Measurements from ENCODE around the gene SLC45A3.

The SLC45A3 gene

DNA sequence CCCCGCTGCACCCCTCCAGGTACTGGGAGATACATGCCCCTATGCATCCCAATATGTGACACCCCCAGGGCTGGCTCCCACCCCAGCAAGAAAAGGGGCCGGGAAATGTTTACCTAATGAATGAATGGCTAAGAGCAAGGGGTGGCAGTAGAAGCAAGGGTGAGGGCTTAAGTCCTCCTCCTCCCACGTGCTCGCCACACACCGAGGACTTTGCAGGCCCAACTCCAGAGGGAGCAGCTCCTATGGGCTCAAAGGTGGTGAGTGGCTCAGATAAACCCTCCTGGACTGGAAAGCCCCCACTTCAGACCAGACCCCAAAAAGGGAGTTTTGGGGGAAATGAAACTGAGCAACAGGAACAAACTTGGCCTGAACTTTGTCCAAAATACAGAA, 11.4 kb downstream of the SLC45A3 start:
- peak; percentile 78 for DNase-seq (ENCODE audit: low spot score)

DNA sequence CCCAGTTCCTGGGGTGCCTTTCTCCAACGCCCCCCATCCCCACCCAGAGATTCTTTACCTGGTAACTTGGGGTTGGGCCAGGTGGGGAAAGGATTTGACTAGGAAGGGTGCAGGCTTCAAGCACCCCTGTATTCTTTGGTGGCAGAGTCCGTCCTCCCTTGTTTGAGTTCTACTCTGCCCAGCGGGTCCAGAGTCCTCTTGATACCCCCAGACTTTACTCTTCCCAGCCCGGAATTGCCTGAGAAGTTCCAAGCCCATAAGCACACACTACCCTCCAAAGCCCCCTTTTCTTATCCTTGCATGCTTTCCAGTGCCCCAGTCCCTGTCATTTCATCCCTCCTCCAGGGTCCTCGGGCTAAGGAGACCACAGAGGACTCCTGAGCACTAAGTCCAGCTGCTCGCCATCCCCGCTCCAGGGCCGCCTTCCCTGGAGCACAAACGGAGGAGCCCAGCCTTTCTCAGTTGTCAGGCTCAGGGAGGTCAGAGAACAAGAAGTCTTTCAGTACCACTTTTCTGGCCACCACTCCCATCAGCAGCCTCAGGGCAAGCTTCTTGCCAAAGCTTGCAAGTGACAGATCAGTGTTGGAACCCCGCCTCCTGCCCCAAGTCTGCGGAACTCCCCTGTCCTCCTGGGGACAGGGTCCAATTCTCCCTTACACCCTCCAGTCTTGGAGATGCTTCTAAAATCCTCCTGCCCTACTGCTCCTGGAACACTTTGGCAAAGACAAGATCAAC, 12.2 kb downstream of the SLC45A3 start:
- DNase-seq (ENCODE audit: low spot score) = no peak

DNA sequence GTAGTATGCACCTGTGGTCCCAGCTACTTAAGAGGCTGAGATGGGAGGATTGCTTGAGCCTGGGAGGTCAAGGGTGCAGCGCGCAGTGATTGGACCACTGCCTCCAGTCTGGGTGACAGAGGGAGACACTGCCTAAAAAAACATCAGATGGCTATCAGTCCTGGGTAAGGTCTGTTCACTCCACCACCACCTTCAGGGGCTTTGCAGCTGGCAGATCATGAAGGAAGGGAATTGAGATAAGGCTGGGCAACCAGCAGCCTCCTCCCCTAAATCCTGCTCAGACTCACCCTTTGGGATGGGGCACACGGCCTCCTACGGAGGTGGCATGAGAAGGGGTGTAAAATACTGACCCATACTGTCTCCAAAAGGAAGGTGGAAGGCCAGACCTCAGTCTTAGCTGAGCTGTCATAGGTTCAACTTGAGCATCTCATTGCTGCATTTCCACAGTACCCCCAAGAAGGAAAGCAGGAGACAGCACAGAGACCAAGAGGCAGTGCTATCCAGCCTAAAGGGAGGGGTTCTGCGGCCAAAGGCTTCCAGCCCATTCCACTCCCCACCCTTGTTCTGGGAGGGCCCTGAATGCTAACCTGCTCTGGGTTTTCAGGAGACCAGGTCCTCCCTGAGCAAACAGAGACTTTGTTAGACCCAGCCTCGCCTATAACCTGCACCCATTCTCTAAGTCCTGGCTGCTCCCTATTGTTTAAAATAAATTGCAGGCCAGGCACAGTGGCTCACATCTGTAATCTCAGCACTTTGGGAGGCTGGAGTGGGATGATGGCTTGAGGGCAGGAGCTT, 13.7 kb downstream of the SLC45A3 start:
- no peak for DNase-seq (ENCODE audit: low spot score)

DNA sequence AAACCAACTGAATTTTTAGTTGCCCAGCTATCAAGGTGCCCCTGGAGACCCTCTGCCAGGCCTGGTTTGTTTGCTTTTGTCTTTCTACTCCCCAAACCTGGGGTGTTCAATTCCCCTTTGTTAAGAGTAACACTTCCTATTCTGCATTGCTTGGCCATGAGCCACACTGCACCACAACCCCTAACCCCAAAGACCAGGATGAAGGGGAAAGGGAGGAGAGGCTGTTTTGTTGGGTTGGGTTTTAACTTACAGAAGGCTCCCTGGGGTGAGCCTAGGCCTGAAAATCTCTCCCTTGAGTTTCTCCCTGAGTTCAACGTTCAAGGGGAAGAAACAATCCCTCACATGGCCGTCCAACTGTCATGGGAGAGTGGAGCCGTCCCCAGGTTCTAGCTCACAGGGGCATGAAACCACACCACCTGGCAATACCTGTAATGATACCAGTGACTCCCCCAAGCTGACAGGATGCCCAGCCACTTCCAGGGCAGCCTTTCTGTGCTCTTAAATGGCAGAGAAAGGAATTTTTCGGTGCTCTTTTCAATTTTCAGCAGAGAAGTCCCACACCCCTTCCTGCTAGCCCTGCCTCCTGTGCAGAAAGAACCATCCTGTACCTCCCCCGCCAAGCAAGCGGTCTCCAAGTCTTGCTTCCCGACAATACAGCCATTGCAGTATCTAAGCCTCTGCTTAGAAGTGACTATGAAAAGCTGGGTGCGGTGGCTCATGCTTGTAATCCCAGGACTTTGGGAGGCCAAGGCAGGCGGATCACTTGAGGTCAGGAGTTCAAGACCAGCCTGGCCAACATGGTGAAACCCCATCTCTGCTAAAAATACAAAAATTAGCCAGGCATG, 14.9 kb downstream of the SLC45A3 start:
- DNase-seq (ENCODE audit: low spot score) = peak; percentile 68

DNA sequence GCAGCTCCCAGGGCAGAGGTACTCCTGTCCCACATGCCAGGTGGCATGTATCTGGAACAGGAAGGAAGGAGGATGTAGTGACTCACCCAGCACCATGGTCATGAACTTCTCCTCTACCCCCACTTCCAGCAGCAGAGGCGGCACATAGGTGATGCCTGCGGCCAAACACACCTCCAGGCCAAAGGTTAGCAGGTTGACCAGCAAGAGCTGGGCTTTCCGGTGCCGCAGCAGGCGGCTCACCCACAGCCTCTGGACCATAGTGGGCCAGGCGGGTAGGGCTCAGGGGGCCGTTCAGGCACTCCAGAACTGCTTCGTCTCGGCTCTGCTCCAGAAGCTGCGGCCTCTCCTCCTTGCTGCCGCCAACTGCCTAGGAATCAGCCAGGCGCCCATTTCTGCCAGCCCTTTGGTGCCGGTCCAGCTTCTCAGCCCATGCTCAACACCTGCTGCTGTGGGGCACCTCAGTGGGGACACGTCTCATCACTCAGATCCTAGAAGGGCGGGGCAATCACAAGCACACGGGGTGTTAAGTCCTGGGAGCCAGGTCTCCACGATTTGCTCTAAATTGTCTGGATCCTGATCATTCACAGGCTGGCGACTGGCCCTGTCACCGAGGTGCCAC, 15.8 kb downstream of the SLC45A3 start:
- DNase-seq (ENCODE audit: low spot score) = no peak

DNA sequence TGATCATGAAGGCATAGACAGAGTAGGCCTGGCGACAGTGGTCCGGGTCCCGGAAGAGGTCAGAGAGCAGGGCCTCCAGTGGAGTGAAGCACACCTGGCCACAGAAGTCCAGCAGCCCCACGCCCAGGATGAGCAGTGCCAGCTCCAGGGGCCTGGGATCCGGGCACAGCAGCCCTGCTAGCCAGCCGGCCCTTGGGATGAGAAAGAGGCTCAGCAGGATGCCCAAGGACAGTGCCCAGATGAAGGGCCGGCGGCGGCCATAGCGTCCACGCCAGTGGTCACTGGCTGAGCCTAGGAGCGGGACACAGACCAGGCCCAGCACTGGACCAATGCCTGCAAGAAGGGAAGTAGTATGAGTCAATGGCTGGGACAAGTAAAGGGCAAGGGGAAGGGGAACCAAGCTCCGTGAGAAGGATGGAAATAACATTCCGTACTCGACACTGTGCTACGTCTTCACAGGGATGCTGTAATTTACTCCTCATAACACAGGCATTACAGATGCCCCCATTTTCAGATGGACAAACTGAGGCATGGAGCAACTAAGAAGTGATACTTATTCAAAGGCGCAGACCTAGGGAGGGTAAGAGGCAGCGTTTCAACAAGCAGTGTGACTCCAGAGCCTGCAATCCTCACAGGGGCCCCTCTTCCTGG, 16.9 kb downstream of the SLC45A3 start:
- DNase-seq (ENCODE audit: low spot score) = no peak

DNA sequence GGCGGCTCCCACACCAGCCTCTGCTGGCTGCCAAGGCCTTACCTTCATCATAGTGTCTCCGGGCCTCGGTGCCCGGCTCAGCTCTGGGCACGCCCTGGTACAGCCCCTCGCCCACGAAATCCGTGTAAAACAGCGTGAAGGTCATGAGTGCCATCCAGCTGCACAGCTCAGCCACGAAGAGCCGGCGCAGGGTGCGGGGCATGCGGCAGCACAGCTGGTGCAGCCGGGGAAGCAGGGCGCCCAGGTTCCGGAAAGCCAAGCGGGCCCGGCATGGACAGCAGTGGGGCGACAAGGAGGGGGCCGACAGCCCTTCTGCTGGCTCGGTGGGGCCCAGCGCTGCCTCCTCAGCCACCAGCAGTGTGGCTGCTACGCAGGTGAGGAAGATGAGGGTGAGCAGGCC, 17.5 kb downstream of the SLC45A3 start:
- no peak for DNase-seq (ENCODE audit: low spot score)

DNA sequence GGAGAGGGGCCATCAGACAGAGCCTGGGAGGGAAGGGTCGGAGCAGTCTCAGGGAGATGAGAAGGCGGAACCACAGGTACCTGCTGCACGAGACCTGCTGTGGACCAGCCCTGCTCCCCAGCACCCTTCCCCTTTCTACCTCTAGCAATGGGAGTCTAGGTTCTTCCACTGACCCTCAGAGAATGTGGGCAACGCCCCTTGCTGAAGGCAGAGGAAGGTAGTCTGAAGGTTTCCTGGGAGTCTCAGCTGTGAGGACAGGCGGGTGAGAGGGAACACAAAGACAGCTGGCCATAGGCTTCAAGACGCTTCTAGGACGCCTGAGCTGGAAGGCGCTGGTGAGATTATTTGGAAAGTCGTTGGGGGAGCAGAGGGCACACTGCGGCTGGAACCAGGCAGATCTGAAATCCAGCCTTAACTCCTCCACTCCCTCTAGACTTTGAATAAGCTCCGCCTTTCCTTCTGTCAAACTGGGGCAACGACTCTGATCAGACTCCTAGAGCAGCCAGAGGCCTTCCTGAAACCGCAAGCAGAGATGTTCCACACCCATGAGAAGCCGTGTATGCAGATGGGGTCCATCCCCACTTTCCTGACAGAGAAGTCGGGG, 18.1 kb downstream of the SLC45A3 start:
- DNase-seq (ENCODE audit: low spot score) = no peak

DNA sequence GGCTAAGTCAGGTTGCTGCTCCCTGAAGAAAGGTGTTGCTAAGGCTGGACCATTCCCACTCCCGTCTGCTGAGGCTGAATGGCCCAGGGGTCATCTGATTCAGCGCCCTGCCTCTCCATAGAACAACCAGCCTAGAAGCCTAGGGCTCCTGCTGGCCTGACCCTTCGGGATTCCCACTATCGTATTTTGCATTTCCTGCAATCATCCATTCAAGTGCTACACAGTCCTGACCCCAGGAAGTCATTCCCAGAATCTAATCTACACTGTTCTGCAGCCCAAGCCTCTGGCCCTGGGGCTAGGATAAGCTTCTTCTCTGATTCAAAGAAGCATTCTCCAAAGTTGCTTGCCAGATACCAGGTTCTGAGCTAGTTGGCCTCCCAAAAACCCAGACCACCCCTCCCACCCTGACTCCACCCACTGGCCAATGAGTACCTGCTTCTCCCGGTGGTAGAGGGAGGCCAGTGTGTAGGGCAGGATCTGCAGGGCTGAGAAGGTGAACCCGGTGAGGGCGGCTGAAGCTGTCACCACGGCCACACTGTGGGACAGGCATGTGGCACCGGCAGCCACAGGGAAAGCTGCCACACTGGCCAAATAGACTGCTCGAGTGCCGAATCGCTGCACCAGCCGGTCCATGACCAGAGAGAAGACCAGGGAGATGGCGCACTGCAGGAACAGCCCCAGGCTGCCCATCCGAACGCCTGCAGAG, 18.7 kb downstream of the SLC45A3 start:
- DNase-seq (ENCODE audit: low spot score) = no peak

DNA sequence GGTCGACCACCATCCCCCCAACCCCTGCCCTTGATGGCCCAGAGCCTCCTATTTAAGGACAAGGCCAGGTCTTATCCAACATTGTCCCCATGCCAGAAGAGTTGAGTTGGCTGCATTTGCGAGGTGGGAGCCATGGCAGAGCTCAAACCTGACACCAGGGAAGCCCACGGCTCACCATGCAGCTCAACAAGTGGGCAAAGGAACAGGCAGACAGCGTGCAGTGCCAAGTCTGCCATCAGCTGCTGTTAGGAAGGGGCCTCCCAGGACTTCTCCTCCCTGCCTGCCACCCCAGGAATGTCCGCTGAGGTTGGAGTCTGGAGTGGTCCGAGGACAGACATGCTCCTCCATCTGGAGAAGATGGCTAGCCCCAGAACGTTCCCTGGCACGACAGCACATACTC, 19.9 kb downstream of the SLC45A3 start:
- no peak for DNase-seq (ENCODE audit: low spot score)

DNA sequence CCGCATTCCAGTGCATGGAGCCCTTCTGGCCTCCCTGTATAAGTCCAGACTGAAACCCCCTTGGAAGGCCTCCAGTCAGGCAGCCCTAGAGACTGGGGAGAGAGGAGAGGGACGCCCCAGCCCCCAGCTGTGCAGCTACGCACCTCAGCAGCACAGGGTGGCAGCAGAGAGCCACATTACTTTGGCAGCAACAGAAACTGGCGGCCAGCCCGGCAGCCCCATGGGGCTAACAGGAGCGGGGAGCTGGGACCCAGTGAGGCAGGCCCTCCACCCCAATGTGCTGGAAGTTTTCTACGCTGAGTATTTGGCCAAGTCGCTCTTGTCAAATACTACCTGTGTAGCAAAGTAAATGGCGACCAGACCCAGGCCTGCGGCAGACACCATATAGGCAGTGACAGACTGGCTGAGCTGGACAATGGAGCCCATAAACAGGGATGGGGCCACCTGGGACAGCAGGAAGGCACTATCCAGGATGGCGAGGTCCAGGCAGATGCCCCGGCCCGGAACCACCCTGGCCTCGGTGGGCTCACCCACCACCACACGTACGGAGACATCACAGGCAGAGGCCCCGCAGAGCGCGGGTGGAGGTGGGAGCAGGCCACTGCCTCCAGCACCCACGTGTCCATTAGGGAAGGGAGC, 21.2 kb downstream of the SLC45A3 start:
- peak; percentile 89 for DNase-seq (ENCODE audit: low spot score)

DNA sequence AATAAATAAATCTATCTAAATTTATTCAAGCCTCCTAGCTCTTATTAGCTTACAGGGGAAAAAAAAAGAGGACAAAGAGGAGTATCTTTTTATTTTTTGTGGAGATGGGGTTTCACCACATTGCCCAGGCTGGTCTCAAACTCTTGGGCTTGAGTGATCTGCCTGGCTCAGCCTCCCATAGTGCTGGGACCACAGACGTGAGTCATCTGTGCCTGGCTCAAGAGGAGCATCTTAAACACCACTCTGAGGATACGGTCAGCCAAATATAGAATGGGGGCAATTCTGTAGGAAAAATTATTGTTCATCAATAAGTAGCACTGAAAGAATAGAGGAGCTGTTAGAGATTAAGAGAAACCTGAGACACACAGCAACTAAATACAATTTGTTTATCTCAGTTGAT, 24.1 kb downstream of the SLC45A3 start:
- no peak for DNase-seq (ENCODE audit: low spot score)

DNA sequence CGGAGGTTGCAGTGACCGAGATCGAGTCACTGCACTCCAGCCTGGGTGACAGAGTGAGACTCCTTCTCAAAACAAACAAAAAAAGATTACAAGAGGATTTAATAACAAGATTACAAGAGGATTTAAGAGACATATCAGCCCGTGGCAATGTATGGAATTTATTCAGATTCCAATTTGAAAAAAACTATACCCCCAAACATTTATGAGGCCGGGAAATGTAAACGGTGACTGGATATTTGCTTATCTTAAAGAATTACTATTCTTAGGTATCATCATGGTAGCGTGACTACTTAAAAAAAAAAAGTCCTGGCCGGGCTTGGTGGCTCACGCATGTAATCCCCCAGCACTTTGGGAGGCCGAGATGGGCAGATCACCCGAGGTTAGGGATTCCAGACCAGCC, 27.3 kb downstream of the SLC45A3 start:
- DNase-seq (ENCODE audit: low spot score) = no peak

DNA sequence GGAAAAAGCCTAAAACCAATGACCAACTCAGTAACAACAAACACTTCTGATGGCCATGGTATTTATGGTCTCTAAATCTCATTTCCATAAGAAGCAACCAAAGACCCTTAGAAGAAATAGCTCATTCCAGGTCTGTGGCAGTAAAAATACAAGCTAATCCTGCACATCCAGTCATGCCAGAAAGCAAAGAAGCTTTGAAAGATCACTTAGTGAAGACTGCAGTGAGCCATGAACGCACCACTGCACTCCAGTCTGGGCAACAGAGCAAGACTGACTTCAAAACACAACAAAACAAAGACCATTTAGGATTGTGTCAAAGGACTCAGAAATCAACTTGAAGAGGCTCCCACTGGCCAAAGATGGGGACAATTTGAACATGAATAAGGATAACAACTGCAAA, 30.1 kb downstream of the SLC45A3 start:
- no peak for DNase-seq (ENCODE audit: low spot score)

DNA sequence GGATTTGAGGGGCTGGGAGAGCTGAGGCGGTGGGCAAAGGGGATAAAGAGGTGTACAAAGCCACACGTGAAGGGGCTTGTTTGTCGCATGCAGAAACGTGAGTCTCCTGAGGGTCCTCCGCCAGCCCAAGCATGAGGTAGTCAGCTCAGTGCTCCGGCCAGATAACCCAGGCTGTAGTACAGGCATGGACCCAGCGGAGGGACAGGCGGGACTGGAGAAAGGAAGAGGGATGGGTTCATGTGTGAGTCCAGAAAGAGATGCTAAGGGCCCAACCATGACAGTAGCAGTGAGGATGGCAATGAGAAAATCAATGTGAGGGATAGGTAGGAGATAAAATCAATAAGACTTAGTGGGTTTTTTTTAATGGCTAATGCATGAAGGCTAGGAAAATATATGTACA, 34.8 kb downstream of the SLC45A3 start:
- no peak for DNase-seq (ENCODE audit: low spot score)

DNA sequence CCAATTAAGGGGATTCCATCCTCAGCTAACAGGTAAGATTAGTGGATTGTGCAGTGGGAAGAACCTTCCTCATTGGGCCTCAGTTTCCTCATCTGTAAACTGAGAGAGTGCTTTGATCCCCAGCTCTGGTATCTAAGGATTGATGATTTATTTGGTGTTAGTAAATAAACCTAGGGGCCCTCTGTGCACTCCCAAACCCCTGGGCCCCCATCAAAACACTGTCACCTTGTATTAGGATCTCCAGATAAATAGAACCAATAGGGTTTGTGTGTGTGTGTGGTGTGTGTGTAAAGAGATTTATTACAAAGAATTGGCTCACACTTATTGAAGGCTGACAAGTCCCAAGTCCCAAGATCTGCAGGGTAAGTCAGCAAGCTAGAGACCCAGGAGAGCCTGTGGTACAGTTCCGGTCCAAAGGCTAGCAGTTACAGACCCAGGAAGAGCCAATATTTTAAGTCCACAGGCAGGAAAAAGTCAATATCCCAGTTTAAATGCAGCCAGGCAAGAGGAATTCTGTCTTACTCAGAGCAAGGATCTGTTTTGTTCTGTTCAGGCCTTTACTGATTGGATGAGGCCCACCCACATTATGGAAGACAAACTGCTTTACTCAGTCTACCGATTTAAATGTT, 37.5 kb downstream of the SLC45A3 start:
- DNase-seq (ENCODE audit: low spot score) = no peak

DNA sequence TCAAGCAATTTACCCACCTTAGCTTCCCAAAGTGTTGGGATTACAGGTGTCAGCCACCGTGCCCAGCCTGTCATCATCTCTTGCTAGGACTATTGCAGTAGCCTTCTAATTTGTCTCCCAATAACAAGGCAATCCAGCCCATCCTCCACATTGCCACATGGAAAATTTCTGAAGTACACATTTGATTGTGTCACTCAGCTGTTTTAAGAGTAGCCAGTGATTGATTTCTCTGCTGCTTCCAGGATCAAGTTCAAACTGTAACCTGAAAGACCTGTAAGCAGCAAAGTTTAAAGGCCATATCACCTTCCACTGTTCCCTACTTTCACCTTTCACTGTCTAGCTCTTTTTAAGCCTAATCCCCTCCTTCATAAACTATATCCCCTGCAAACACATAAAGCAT, 40.7 kb downstream of the SLC45A3 start:
- DNase-seq (ENCODE audit: low spot score) = no peak

DNA sequence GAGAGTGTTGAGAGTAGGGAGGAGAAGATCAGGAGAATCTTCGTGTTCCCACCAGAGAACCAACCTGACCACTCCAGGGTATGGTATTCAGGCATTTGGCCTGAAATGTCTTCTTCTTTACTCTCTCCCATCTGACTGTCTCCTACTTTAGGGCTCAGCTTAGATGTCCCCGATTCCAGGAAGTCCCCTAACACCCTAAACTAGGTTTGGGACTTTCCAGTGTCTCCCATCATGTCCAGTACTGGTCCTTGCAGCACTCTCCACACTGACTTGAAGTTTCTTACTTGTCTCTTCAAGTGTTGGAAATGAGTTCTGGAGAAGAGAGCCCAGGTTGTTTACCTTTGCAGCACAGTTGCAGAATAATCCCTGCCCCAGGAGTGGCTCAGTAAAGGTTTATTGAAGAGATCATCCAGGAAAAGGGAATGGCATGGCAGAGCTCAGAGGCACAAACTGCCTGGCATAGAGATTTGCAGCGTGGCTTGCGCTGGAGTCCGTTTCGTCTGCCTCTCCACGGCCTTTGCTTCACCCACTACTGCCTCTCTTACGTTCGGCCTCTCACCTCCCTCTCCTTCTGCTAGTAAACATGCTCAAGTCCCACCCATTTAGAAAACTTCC, 42.3 kb downstream of the SLC45A3 start:
- no peak for DNase-seq (ENCODE audit: low spot score)

DNA sequence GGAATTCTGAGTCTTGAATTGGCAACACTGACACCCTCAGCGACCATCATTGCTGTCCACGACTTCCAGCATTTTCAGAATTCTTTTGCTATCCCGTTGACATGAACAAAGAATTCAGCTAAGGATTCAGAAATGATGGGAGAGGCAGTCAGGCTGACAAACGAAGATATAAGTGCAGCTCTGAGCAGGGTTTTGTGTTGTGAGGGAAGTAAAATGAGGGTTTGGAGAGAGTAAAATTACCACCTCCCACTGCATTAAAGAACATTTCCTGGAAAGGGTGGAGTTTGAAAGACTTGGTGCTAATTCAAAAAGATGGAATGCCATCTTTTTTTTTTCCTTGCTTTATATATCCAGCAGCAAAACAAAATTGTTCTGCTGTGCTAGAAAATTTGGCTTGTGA, 43.6 kb downstream of the SLC45A3 start:
- no peak for DNase-seq (ENCODE audit: low spot score)

All from germinal center (tissue), 1 donor.